Caco-2 (cell line): ENCODE data around the gene SOSTDC1. TPM values are rescaled to one million over a fixed set of nuclear protein-coding genes. Genes with fewer than 3 reads are reported as not detected.

Source experiments
- BruUV-seq: library from RNA; stranded (reverse); fragments of 400-500 nt; replicated peaks from 2 replicates; lab custom pipeline; 2021; lab: Mats Ljungman, UMichigan
- CTCF ChIA-PET: fragments of 300-600 bp; sonication (Branson Sonifier 250); formaldehyde crosslinking; loops from one replicate; lab custom pipeline; 2022; ENCODE audit warnings: antibody characterized with exemption; lab: Charles Lee
- POLR2A ChIA-PET: fragments of 300-600 bp; sonication (Branson Sonifier 250); formaldehyde crosslinking; loops from one replicate; lab custom pipeline; 2022; ENCODE audit warnings: antibody characterized with exemption; lab: Charles Lee
- DNase-seq, 2 experiments: peaks; one replicate each; pipeline versions ENCODE4 v3.0.0 to v3.0.0-alpha.2; 2020 to 2022
- H3K27me3 ChIP-seq: replicated peaks from 2 replicates; pipeline ENCODE4 v1.6.0; 2011; ENCODE audit warnings: low read length; ENCODE audit not compliant: control insufficient read depth, insufficient read depth
- H3K36me3 ChIP-seq: 2 replicates; pipeline ENCODE4 v1.5.1; 2011; ENCODE audit warnings: low read length; ENCODE audit not compliant: control insufficient read depth, insufficient read depth
- H3K4me1 ChIP-seq: fragments of 250-450 bp; sonication (Bioruptor Pico); 2 replicates; pipeline ENCODE4 v1.5.1; 2020; ENCODE audit warnings: mild to moderate bottlenecking
- H3K4me3 ChIP-seq: 2 replicates; pipeline ENCODE4 v1.5.1; 2011; ENCODE audit warnings: low read depth, mild to moderate bottlenecking, control low read depth, low read length
- H3K9me3 ChIP-seq: fragments of 250-450 bp; sonication (Bioruptor Pico); 2 replicates; pipeline ENCODE4 v1.5.1; 2020; ENCODE audit warnings: mild to moderate bottlenecking, moderate library complexity
- H3K27ac Mint-ChIP-seq: one replicate; pipeline ENCODE4 v1.8.0; 2022; ENCODE audit warnings: mixed read lengths; ENCODE audit not compliant: unreplicated experiment
- H3K27me3 Mint-ChIP-seq: one replicate; pipeline ENCODE4 v1.8.0; 2022; ENCODE audit warnings: mixed read lengths; ENCODE audit not compliant: insufficient read depth, unreplicated experiment
- H3K36me3 Mint-ChIP-seq: one replicate; pipeline ENCODE4 v1.8.0; 2022; ENCODE audit warnings: mild to moderate bottlenecking, mixed read lengths; ENCODE audit not compliant: insufficient read depth, unreplicated experiment
- H3K4me1 Mint-ChIP-seq: one replicate; pipeline ENCODE4 v1.8.0; 2022; ENCODE audit warnings: low read depth, mixed read lengths; ENCODE audit not compliant: unreplicated experiment
- H3K4me3 Mint-ChIP-seq: one replicate; pipeline ENCODE4 v1.8.0; 2022; ENCODE audit warnings: mild to moderate bottlenecking, moderate library complexity, mixed read lengths; ENCODE audit not compliant: unreplicated experiment
- H3K9me3 Mint-ChIP-seq: one replicate; pipeline ENCODE4 v1.8.0; 2022; ENCODE audit warnings: mixed read lengths; ENCODE audit not compliant: unreplicated experiment
- intact Hi-C: fragments of 100-400 bp; cut with micrococcal nuclease; formaldehyde crosslinking; loops from one replicate; pipeline ENCODE4 v1.10.0; 2022; ENCODE audit not compliant: unreplicated experiment
- total RNA-seq: library from RNA; stranded (reverse); gene quantifications from 2 replicates; pipeline ENCODE4 v1.2.3, GENCODE V29; 2022
- TF ChIP-seq, protein P1 (sequence below), 2 experiments: fragments of 200-600 bp in 1 of 2; IDR thresholded peaks; 1 replicate in 1 of 2; 2 replicates in 1 of 2; pipeline versions ENCODE4 v1.5.1 to v1.8.0; 2011 to 2022; ENCODE audit warnings: antibody characterized with exemption in 1 of 2, control low read depth in 1 of 2, inconsistent platforms in 1 of 2, low read depth in 1 of 2, low read length in 1 of 2, mild to moderate bottlenecking in 1 of 2, moderate library complexity in 1 of 2; ENCODE audit not compliant: insufficient read depth in 1 of 2, severe bottlenecking in 1 of 2, unreplicated experiment in 1 of 2

SOSTDC1 gene
- total RNA-seq, 1 experiment from 2014 or later: 8.4 TPM

DNA sequence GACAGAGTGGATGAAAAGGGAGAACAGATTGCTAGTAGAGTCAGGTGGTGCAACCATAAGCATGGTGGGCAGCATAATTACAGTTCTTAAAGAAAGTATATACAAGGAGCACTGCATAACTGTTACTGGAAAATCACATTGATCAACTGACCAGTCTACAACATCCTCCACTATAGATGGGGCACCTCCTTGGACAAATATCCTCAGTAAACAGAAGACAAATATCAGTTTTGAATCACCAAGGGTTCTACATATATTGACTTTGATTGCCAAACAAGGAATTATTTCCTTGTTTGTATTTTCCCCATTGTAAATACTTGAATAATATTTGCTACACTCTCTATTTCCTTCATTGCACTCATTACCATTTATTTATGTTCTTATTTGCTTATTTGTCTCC, 26.6 kb downstream of the SOSTDC1 start:
- BruUV-seq: no TSS peak
- intact Hi-C loops: no loop called here
- Mint-ChIP-seq H3K27me3 (no peaks in the 10 kb centered on the region), H3K4me3 (no peak overlapping the region), H3K4me1 (no peaks in the 10 kb centered on the region), H3K9me3 (no peaks in the 10 kb centered on the region), H3K36me3 (no peaks in the 10 kb centered on the region), H3K27ac (no peak overlapping the region)
- no peak for DNase-seq
- TF ChIP-seq, protein P1, sequence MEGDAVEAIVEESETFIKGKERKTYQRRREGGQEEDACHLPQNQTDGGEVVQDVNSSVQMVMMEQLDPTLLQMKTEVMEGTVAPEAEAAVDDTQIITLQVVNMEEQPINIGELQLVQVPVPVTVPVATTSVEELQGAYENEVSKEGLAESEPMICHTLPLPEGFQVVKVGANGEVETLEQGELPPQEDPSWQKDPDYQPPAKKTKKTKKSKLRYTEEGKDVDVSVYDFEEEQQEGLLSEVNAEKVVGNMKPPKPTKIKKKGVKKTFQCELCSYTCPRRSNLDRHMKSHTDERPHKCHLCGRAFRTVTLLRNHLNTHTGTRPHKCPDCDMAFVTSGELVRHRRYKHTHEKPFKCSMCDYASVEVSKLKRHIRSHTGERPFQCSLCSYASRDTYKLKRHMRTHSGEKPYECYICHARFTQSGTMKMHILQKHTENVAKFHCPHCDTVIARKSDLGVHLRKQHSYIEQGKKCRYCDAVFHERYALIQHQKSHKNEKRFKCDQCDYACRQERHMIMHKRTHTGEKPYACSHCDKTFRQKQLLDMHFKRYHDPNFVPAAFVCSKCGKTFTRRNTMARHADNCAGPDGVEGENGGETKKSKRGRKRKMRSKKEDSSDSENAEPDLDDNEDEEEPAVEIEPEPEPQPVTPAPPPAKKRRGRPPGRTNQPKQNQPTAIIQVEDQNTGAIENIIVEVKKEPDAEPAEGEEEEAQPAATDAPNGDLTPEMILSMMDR (IDR thresholded peaks at IDR 0.05; ENCODE audit: insufficient read depth in 1 of 2, low read depth in 1 of 2, low read length in 1 of 2, severe bottlenecking in 1 of 2, unreplicated experiment in 1 of 2): no peak
- no peaks in the 10 kb centered on the region for H3K9me3 ChIP-seq
- H3K4me3 ChIP-seq: no peak overlapping the region
- CTCF ChIA-PET: no interaction called here
- POLR2A ChIA-PET: no interaction called here
- H3K4me1 ChIP-seq: no peaks in the 10 kb centered on the region
- H3K27me3 ChIP-seq: no peaks in the 10 kb centered on the region
- H3K36me3 ChIP-seq: no peaks in the 10 kb centered on the region

- no peaks in the 10 kb centered on the region for H3K9me3 ChIP-seq
- no peak overlapping the region for H3K27ac Mint-ChIP-seq
- no peaks in the 10 kb centered on the region for H3K27me3 Mint-ChIP-seq
- no peaks in the 10 kb centered on the region for H3K4me1 Mint-ChIP-seq
- no peaks in the 10 kb centered on the region for H3K27me3 ChIP-seq
- H3K4me1 ChIP-seq: no peaks in the 10 kb centered on the region
- H3K36me3 ChIP-seq: no peaks in the 10 kb centered on the region
- BruUV-seq: no TSS peak
- TF ChIP-seq, protein P1 (IDR thresholded peaks at IDR 0.05; ENCODE audit: insufficient read depth in 1 of 2, low read depth in 1 of 2, low read length in 1 of 2, severe bottlenecking in 1 of 2, unreplicated experiment in 1 of 2): no peak
- no peak for DNase-seq
- ChIA-PET CTCF (interaction anchor here (1.3 kb wide), 1 partner anchor 128 kb away, joined by 5 read pairs; no protein-coding TSS in a partner anchor), POLR2A (no interaction called here)
- H3K36me3 Mint-ChIP-seq: no peaks in the 10 kb centered on the region
- no peaks in the 10 kb centered on the region for H3K9me3 Mint-ChIP-seq
- no peak overlapping the region for H3K4me3 Mint-ChIP-seq
- H3K4me3 ChIP-seq: no peak overlapping the region
- intact Hi-C loops: no loop called here
Observed at GRCh38 chr7:16436306-16436705, 29.2 kb downstream of the SOSTDC1 start.

GRCh38 chr7:16433568-16434122, 31.9 kb downstream of the SOSTDC1 start:
- H3K36me3 Mint-ChIP-seq: no peaks in the 10 kb centered on the region
- CTCF ChIA-PET: interaction anchor here (4.5 kb wide), 1 partner anchor 132 kb away, joined by 48 read pairs; no protein-coding TSS in a partner anchor
- Histone ChIP-seq H3K4me3 (no peak overlapping the region), H3K4me1 (peaks cover 7% of the 10 kb centered on the region; the same call in 1 of the 2 replicates), H3K9me3 (no peaks in the 10 kb centered on the region), H3K36me3 (no peaks in the 10 kb centered on the region), H3K27me3 (no peaks in the 10 kb centered on the region)
- intact Hi-C loops: loop anchor here (5.0 kb wide), 1 partner anchor 264 kb away; no protein-coding TSS in a partner anchor
- no TSS peak for BruUV-seq
- peaks cover 6% of the 10 kb centered on the region for H3K4me1 Mint-ChIP-seq
- TF ChIP-seq, protein P1 (IDR thresholded peaks at IDR 0.05; ENCODE audit: insufficient read depth in 1 of 2, low read depth in 1 of 2, low read length in 1 of 2, severe bottlenecking in 1 of 2, unreplicated experiment in 1 of 2): no peak
- POLR2A ChIA-PET: no interaction called here
- H3K9me3 Mint-ChIP-seq: no peaks in the 10 kb centered on the region
- no peak overlapping the region for H3K4me3 Mint-ChIP-seq
- no peak for DNase-seq
- H3K27me3 Mint-ChIP-seq: no peaks in the 10 kb centered on the region
- no peak overlapping the region for H3K27ac Mint-ChIP-seq
